GDM1 (cell line): ENCODE results near the gene SLC6A5.

Source experiments
- DNase-seq: peaks from one replicate; lab custom pipeline; 2025; lab: John Stamatoyannopoulos, UW

Gene SLC6A5

DNA sequence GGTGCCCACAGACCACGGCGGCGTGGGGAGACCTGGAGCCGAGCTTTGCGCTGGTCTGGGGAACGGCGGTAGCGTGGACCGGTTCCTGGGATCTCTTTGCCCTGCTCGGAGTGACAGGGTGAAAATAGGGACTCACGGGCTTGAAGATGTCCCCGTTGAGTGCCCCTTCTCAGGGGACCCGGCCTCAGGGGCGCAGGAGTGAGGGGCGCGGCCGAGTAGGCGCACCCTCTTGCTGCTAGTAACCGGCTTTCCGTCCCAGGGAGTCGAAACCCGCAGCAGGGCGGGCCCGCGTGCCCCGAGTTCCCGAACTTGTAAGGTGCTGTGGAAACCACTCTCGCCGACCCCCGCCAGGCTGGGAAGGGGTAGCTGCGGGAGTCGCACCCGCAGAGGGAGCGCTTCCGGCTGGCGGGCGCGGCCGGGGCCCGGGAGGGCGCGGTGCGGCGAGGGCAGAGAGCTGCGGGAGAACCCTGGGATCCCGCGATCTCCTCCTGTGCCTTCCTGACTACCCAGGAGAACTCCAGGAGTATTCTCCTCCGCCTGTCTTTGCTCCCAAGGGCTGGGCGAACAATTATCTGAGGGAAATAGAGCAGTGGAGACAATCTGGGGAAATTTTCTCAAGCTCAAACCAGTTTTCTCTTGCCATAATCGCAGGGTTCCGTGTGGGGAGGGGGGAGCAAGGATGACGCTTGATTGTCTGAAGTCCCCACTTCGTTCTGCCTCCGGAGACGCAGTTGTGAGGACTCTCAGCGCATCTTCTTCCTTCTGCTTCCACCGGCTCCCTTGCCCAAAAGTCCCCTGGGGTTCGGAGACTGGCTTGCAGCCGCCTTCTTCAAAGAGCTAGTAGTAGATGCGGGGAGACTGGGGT lies 70.6 kb downstream of the SLC6A5 start:
- DNase-seq, result no peak

DNA sequence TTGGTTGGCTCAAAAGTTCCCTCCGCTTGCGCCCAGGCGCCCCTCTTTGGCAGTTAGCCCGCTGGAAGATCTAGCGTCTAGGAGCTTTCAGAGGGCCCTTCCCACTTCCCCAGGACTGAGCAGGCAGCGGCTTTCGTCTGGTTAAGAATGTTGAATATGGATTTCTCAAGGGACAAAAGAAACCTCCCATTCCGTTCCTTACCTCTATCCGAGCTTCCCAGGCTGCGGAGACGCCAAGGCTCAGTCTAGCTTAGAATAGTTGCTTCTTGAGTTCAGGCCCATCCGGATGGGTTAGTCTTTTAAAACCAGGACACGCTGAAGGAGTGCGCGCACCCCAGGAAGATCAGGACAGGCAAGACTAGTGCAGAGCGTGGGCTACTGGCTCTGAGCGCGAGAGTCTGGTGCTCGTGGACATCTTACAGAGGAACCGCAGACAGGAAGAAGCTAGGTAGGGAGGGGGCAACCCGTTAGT lies 71.6 kb downstream of the SLC6A5 start:
- DNase-seq, result no peak

DNA sequence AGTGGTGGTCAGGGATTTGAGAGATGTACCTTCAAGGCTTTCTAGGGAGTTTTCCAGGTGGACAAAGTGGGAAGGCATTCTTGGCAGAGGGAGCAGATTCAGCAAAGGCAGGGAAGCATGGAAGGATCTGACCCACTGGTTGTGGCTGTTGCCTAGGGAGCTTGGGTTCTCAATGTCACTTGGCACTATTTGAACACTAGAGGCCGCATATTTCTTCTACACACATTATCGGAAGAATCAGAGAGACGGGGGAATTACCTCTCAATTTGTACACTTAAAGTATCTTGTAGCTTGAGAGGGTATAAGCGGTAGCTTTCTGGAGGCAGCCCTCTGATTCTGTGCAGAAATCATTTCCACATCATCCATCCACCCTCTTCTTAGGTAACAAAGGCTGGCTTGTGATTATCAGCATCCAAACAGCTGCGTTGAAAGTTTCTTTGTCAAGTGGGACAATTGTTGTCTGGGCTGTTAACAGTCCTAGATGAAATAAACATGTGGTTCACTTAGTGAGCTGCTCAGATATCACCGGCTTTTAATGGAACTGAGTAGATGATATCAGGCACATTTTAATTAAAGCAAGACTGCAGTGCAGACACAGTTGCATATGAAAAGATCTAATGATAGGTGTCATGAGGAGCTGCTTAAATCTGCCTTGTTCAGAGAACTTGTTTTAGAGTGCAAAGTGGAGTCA lies 72.6 kb downstream of the SLC6A5 start:
- DNase-seq, result no peak

DNA sequence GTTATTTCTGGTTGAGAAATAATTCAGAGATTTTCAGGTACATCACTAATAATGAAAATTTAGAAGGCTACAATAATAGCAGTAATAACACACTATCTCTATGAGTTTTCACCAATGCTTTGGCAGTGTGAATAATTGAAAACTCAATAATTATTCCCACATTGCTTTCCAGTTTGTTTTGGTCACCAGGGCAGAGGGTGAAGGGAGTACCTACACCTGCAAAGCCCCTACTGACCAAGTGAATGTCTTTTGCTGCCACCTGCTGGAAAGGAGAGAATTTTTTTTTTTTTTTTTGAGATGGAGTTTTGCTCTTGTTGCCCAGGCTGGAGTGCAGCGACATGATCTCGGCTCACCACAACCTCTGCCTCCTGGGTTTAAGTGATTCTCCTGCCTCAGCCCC lies 73.2 kb downstream of the SLC6A5 start:
- no peak for DNase-seq

DNA sequence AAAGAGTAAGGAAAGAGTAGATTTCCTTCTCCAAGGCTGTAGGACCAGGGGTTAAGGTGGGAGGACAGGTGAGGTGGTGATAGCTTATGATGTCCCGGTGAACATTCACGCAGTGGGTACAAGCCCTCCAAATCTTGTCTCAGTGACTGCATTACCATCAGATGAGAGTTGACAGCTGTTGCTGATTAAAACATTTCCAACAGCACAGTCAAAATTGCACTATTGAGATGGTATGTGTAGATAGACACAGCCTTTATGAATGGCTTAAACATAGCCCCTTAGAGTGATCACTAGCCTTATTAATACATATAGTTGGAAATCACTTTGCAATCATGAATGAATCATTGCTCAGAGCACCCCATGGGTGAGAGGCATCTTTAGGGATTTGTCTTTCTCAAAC lies 77.2 kb downstream of the SLC6A5 start:
- DNase-seq, result no peak

DNA sequence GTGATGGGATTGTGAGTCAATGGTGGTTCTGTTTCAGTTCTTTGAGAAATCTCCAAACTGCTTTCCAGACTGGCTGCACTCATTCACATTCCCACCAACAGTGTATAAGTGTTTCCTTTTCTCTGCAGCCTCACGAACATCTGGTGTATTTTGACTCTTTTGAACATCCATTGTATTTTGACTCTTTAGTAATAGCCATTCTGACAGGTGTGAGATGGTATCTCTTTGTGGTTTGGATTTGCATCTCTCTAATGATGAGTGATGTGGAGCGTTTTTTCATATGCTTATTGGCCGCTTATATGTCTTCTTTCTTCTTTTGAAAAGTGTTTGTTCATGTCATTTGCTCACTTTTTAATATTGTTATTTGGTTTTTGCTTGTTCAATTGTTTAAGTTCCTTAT lies 89.4 kb downstream of the SLC6A5 start:
- no peak for DNase-seq

DNA sequence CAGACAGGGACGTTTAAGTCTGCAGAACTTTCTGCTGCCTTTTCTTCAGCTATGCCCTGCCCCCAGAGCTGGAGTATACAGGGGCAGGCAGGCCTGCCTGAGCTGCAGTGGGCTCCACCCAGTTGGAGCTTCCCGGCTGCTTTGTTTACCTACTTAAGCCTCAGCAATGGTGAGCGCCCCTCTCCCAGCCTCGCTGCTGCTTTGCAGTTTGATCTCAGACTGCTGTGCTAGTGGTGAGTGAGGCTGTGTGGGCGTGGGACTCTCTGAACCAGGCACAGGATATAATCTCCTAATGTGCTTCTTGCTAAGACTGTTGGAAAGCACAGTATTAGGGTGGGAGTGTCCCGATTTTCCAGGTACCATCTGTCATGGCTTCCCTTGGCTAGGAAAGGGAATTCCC lies 108.5 kb downstream of the SLC6A5 start:
- no peak for DNase-seq
